ENCODE data around the gene SYCN. TPM values are rescaled to one million over a fixed set of nuclear protein-coding genes. Genes with fewer than 3 reads are reported as not detected.

SYCN gene
- total RNA-seq, 4 donors from 2014 or later: not detected

GRCh38 chr19:39240421-39240820, 36.4 kb upstream of the SYCN start:
- DNase-seq (ENCODE audit: low spot score in 2 of 2): no peak
- Histone ChIP-seq H3K36me3 (no peaks in the 10 kb centered on the region), H3K9me3 (no peaks in the 10 kb centered on the region), H3K4me3 (no peak overlapping the region), H3K27ac (no peak overlapping the region), H3K27me3 (peaks cover 15% of the 10 kb centered on the region), H3K4me1 (peaks cover 5% of the 10 kb centered on the region)
- 93% methylated on average over 7 of the region's 7 CpGs for WGBS
- TF ChIP-seq POLR2A (IDR thresholded peaks at IDR 0.05) (no peak), EP300 (IDR thresholded peaks at IDR 0.05) (no peak), POLR2AphosphoS5 (IDR thresholded peaks at IDR 0.05) (no peak), CTCF (IDR thresholded peaks at IDR 0.05) (no peak)

DNA sequence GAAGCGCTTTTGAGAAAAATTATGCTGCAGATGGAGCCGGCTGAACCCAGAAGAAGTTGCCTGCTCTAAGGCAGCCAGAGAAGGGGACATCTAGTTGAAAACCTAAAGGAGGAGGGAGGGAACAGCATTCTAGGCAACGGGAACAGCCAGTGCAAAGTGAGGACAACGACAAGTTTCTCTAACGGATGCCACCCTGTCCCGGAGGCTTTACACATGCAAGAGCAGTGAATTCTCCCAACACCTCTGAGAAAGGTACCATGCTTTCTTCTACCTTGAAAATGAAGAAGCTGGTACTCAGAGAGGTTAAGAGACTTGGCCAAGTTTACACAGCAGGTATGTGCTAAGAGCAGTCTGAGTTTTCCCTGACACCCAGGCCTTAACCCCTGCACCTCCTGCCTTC, 34.9 kb upstream of the SYCN start:
- H3K9me3 ChIP-seq: no peaks in the 10 kb centered on the region
- H3K4me3 ChIP-seq: no peak overlapping the region
- 81% methylated on average over 6 of the region's 6 CpGs for WGBS
- no peaks in the 10 kb centered on the region for H3K36me3 ChIP-seq
- no peak overlapping the region for H3K27ac ChIP-seq
- DNase-seq (ENCODE audit: low spot score in 2 of 2): no peak
- H3K27me3 ChIP-seq: peaks cover 16% of the 10 kb centered on the region
- TF ChIP-seq EP300 (IDR thresholded peaks at IDR 0.05): no peak
- no peak for TF ChIP-seq POLR2A (IDR thresholded peaks at IDR 0.05)
- no peak for TF ChIP-seq POLR2AphosphoS5 (IDR thresholded peaks at IDR 0.05)
- TF ChIP-seq CTCF (IDR thresholded peaks at IDR 0.05): no peak
- H3K4me1 ChIP-seq: peaks cover 5% of the 10 kb centered on the region

DNA sequence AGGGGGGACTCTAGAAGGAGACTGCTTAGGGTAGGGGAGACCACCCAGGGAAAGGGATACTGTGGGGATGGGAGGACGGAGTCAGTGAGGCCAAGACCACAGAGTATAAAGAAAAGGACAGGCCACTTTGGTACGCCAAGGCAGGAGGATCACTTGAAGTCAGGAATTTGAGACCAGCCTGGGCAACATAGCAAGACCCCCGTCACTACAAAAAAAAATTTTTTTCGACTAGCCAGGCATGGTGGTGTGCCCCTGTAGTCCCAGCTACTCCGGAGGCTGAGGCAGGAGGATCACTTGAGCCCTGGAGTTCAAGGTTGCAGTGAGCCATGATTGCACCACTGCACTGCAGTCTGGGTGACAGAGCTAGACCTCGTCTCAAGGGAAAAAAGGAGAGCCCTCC, 34.1 kb upstream of the SYCN start:
- Histone ChIP-seq H3K4me3 (no peak overlapping the region), H3K27ac (no peak overlapping the region), H3K4me1 (peaks cover 5% of the 10 kb centered on the region), H3K36me3 (no peaks in the 10 kb centered on the region), H3K9me3 (no peaks in the 10 kb centered on the region), H3K27me3 (peaks cover 16% of the 10 kb centered on the region)
- WGBS: 84% methylated on average over 6 of the region's 6 CpGs
- DNase-seq (ENCODE audit: low spot score in 2 of 2): no peak
- no peak for TF ChIP-seq CTCF (IDR thresholded peaks at IDR 0.05)
- TF ChIP-seq POLR2A (IDR thresholded peaks at IDR 0.05): no peak
- no peak for TF ChIP-seq EP300 (IDR thresholded peaks at IDR 0.05)
- no peak for TF ChIP-seq POLR2AphosphoS5 (IDR thresholded peaks at IDR 0.05)

DNA sequence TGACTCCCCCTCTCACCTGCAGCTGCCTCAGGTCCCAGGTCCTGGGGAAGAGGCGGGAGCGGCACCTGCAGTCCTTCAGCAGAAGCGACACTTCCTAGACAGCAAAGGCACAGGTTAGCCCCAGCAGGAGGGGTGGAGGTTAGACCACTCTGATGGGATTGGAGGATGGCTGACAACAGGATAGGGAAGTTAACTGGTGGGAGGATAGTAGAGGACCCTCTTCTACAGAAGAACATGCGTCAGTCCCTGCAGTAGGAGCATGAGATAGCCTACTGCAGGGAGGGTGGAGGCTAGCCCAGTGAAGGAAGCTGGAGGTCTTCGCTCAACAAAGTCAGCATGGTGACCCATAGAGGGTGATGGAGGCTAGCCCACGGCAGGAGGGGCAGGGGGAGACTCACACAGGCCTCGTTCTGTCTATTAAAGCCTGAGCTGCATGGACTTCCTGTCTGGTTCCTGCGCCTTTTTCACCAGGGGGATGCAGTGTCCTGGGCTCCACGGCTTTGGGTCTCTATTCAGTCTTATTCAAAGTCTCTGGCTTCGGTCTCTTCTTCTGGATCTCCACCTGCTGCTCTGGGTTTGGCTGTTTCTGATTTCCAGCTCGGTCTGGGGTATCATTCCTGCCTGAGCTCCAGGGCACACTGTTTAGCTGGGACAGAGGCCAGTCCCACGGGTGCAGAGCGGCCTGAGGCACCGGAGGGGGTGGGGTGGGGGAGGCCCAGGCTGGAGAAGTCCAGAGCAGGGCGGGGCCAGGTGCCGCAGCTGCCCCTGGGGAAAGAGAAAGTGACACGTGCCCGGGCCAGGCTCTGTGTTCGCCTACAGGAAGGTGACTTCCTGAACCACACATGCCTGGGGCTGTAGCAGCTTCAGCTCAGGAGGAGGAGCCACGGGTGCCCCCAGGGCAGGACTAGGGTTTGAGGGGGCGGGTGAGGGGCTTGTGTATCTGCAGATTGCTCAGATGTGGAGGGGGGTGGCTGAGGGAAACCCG, 33.4 kb upstream of the SYCN start:
- DNase-seq (ENCODE audit: low spot score in 2 of 2): no peak
- Histone ChIP-seq H3K9me3 (no peaks in the 10 kb centered on the region), H3K27me3 (peaks cover 20% of the 10 kb centered on the region), H3K4me1 (peaks cover 5% of the 10 kb centered on the region), H3K4me3 (no peak overlapping the region), H3K27ac (no peak overlapping the region), H3K36me3 (no peaks in the 10 kb centered on the region)
- no peak for TF ChIP-seq POLR2A (IDR thresholded peaks at IDR 0.05)
- no peak for TF ChIP-seq POLR2AphosphoS5 (IDR thresholded peaks at IDR 0.05)
- no peak for TF ChIP-seq CTCF (IDR thresholded peaks at IDR 0.05)
- TF ChIP-seq EP300 (IDR thresholded peaks at IDR 0.05): no peak
- WGBS: 61% methylated on average over 11 of the region's 22 CpGs

DNA sequence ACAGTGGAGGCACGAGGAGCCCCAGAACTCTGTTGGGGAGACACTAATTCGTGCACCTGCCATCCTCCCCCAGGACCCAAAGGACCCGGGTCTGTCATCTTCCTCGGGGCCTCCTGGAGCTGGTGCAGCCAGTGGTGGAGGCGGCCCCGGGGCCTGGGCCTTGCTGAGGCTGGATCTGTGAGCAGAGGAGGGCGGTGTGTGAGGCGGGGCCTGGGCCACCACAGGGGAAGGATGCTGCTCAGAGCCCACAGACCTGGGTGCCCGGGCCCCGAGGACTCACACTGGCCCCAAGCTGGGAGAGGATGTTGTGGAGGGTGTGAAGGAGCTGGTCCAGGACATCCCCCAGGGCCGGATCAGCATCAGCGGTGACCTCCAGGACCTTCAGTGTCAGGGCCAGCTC, 32.5 kb upstream of the SYCN start:
- no peak for DNase-seq (ENCODE audit: low spot score in 2 of 2)
- 59% methylated on average over 12 of the region's 12 CpGs for WGBS
- TF ChIP-seq POLR2AphosphoS5 (IDR thresholded peaks at IDR 0.05) (no peak), CTCF (IDR thresholded peaks at IDR 0.05) (no peak), EP300 (IDR thresholded peaks at IDR 0.05) (no peak), POLR2A (IDR thresholded peaks at IDR 0.05) (no peak)
- Histone ChIP-seq H3K27me3 (peaks cover 23% of the 10 kb centered on the region), H3K27ac (no peak overlapping the region), H3K4me3 (no peak overlapping the region), H3K4me1 (peaks cover 5% of the 10 kb centered on the region), H3K36me3 (no peaks in the 10 kb centered on the region), H3K9me3 (no peaks in the 10 kb centered on the region)

Data from suprapubic skin (tissue), 4 donors.